LNCAP (cell line): ENCODE measurements around the gene FA2H.

Experiments used
- CTCF ChIP-seq: fragments of 450-650 bp; IDR thresholded peaks from 2 replicates; pipeline ENCODE4 v1.5.1; 2017; ENCODE audit warnings: mild to moderate bottlenecking

FA2H gene

GRCh38 chr16:74774223-74775139, at the start of gene FA2H:
Gene FA2H (minus strand): TSS chr16:74774820. CDS start chr16:74774755, 65 bp downstream.
- TF ChIP-seq CTCF: peak; percentile 41

- TF ChIP-seq CTCF: no peak
These were observed 43.2 kb upstream of the FA2H start for GRCh38 chr16:74817851-74818250.

GRCh38 chr16:74813109-74813641, 38.6 kb upstream of the FA2H start:
- peak; percentile 96 for TF ChIP-seq CTCF

- no peak for TF ChIP-seq CTCF
These were observed 37.3 kb upstream of the FA2H start for GRCh38 chr16:74811911-74812310.

- no peak for TF ChIP-seq CTCF
These were observed 32.5 kb upstream of the FA2H start for GRCh38 chr16:74807052-74807646.

GRCh38 chr16:74800216-74800871, 25.7 kb upstream of the FA2H start:
- TF ChIP-seq CTCF: no peak

GRCh38 chr16:74797414-74797813, 22.8 kb upstream of the FA2H start:
- TF ChIP-seq CTCF: no peak
